B cell (primary cell): Measurements from ENCODE around the gene HS3ST5. TPM values are rescaled to one million over a fixed set of nuclear protein-coding genes. Genes with fewer than 3 reads are reported as not detected.

Source experiments
- ATAC-seq: fragments of 200-7000 bp; cut with Tn5 transposase; one replicate; pipeline ENCODE4 v1.10.0; 2021; ENCODE audit warnings: low read depth, mild to moderate bottlenecking, moderate number of reproducible peaks, moderate library complexity
- CTCF ChIA-PET: fragments of 350-600 bp; sonication (Branson Sonifier 250); formaldehyde crosslinking; loops from one replicate; lab custom pipeline; 2021; ENCODE audit warnings: antibody characterized with exemption, inconsistent platforms; lab: Charles Lee
- POLR2A ChIA-PET: fragments of 350-600 bp; sonication (Branson Sonifier 250); formaldehyde crosslinking; loops from one replicate; lab custom pipeline; 2021; ENCODE audit warnings: antibody characterized with exemption; lab: Charles Lee
- DNase-seq: peaks from one replicate; pipeline ENCODE4 v3.0.0; 2013
- H2AFZ ChIP-seq: 2 replicates; pipeline ENCODE4 v1.6.1; 2012; ENCODE audit warnings: mild to moderate bottlenecking, low read depth, low read length; ENCODE audit not compliant: insufficient read depth, poor library complexity, severe bottlenecking
- H3K27ac ChIP-seq, 2 donors: 1 replicate in 1 of 2; 2 replicates in 1 of 2; pipeline ENCODE4 v1.5.1; 2012 to 2013; ENCODE audit warnings: low read length in 2 of 2, mild to moderate bottlenecking in 2 of 2, moderate library complexity in 1 of 2
- H3K27me3 ChIP-seq, 4 experiments: fragments of 200-600 bp in 1 of 4; sonication (generic) in 1 of 4; replicated peaks in 1 of 4; 1 replicate in 2 of 4; 2 replicates in 2 of 4; pipeline versions ENCODE4 v1.6.1 to v1.7.0; 2013 to 2016; ENCODE audit warnings: low read length in 3 of 4, mild to moderate bottlenecking in 2 of 4, mixed read lengths in 1 of 4, moderate library complexity in 1 of 4; ENCODE audit not compliant: insufficient read depth in 4 of 4, control insufficient read depth in 3 of 4; ENCODE audit errors: control extremely low read depth in 1 of 4
- H3K36me3 ChIP-seq, 2 experiments: replicated peaks in 1 of 2; 1 replicate in 1 of 2; 2 replicates in 1 of 2; pipeline versions ENCODE4 v1.6.1 to v1.7.1; 2013; ENCODE audit warnings: low read length in 1 of 2; ENCODE audit not compliant: insufficient read depth in 2 of 2, control insufficient read depth in 1 of 2; ENCODE audit errors: control extremely low read depth in 1 of 2, extremely low read depth in 1 of 2
- H3K4me1 ChIP-seq, 2 donors: fragments of 200-600 bp in 1 of 2; sonication (generic) in 1 of 2; 1 replicate in 1 of 2; 2 replicates in 1 of 2; pipeline versions ENCODE4 v1.5.1 to v1.6.1; 2013 to 2017; ENCODE audit warnings: low read length in 2 of 2; ENCODE audit not compliant: control insufficient read depth in 2 of 2, insufficient read depth in 2 of 2
- H3K4me2 ChIP-seq: replicated peaks from 2 replicates; pipeline ENCODE3; 2012; ENCODE audit warnings: mild to moderate bottlenecking, low read depth, low read length; ENCODE audit not compliant: poor library complexity, severe bottlenecking
- H3K4me3 ChIP-seq, 5 experiments: fragments of 200-600 bp in 1 of 5; sonication (generic) in 1 of 5; 1 replicate in 3 of 5; 2 replicates in 2 of 5; pipeline versions ENCODE4 v1.5.1 to v1.7.0; 2011 to 2016; ENCODE audit warnings: low read length in 4 of 5, mild to moderate bottlenecking in 4 of 5, low read depth in 2 of 5, control low read depth in 1 of 5, moderate library complexity in 1 of 5; ENCODE audit not compliant: insufficient read depth in 1 of 5; ENCODE audit errors: control extremely low read depth in 1 of 5, extremely low read depth in 1 of 5
- H3K79me2 ChIP-seq: fragments of 200-600 bp; sonication (generic); one replicate; pipeline ENCODE4 v1.6.0; 2016; ENCODE audit warnings: low read length; ENCODE audit not compliant: control insufficient read depth, insufficient read depth
- H3K9ac ChIP-seq: fragments of 200-600 bp; sonication (generic); 2 replicates; pipeline ENCODE4 v1.6.1; 2017; ENCODE audit warnings: mild to moderate bottlenecking, low read length, moderate library complexity
- H3K9me3 ChIP-seq, 3 donors: one replicate each; pipeline versions ENCODE4 v1.6.1 to v1.7.1; 2013; ENCODE audit warnings: low read length in 2 of 3; ENCODE audit not compliant: control insufficient read depth in 2 of 3, insufficient read depth in 1 of 3; ENCODE audit errors: control extremely low read depth in 1 of 3
- H4K20me1 ChIP-seq: 2 replicates; pipeline ENCODE4 v1.6.0; 2012; ENCODE audit warnings: mild to moderate bottlenecking, low read length; ENCODE audit not compliant: insufficient read depth, control insufficient read depth, poor library complexity, severe bottlenecking
- H3K27ac Mint-ChIP-seq: one replicate; pipeline ENCODE4 v1.8.0; 2021; ENCODE audit warnings: mixed read lengths
- H3K27me3 Mint-ChIP-seq: one replicate; pipeline ENCODE4 v1.8.0; 2021; ENCODE audit warnings: mixed read lengths
- H3K4me1 Mint-ChIP-seq: one replicate; pipeline ENCODE4 v1.8.0; 2021; ENCODE audit warnings: mixed read lengths
- H3K4me3 Mint-ChIP-seq: one replicate; pipeline ENCODE4 v1.8.0; 2021; ENCODE audit warnings: mixed read lengths
- H3K9me3 Mint-ChIP-seq: one replicate; pipeline ENCODE4 v1.8.0; 2022; ENCODE audit warnings: mixed read lengths; ENCODE audit not compliant: insufficient read depth
- CTCF ChIP-seq: fragments of 200-600 bp; IDR thresholded peaks from one replicate; pipeline ENCODE4 v1.8.0; 2022; ENCODE audit warnings: antibody characterized with exemption, mild to moderate bottlenecking
- EZH2 ChIP-seq: IDR thresholded peaks from 2 replicates; pipeline ENCODE4 v1.6.1; 2012; ENCODE audit warnings: borderline replicate concordance, low read depth, mild to moderate bottlenecking, moderate library complexity, low read length; ENCODE audit not compliant: insufficient read depth, poor library complexity, severe bottlenecking
- WGBS: methylation state at CpG from one replicate; pipeline ENCODE4 v1.1.5; 2013; ENCODE audit warnings: missing lambda C conversion rate; ENCODE audit not compliant: insufficient coverage; 5-methylcytosine and 5-hydroxymethylcytosine counted together
- intact Hi-C: fragments of 100-400 bp; cut with micrococcal nuclease; formaldehyde crosslinking; loops from one replicate; pipeline ENCODE4 v1.10.0; 2022
- polyA plus RNA-seq: library from polyadenylated mRNA; depleted of rRNA; stranded (reverse); fragments of >200 nt; gene quantifications from 2 replicates; pipeline ENCODE4 v1.2.3, GENCODE V29; 2012
- total RNA-seq, 2 donors: library from RNA; stranded (reverse); fragments of 120-200 nt in 1 of 2; gene quantifications; 1 replicate in 1 of 2; 2 replicates in 1 of 2; pipeline versions ENCODE4 v1.2.3 to v1.2.4, GENCODE V29; 2013 to 2022

HS3ST5 gene
- total and polyA plus RNA-seq, 2 donors (not counting 1 experiment from before 2014, with no cell fraction given): not detected

DNA sequence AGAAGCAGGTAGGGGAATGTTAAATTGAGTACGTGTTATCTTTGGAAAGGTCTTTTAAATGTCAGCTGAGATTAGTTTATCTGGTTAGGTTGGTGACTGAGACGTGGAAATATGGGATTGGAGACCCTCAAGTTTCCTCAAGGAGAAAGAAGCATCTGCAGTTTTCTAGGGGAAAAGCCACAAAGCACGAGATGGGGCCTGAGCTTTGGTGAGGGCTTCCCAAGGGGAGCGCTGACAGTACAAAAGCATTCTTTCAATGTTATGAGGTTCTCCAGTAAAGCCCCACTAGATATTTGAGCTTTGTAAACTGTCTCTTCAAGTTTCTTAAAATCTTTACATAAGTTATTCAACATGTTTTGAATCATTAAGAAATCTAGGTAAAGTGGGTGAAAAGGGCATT lies 19.6 kb upstream of the HS3ST5 start:
- Histone ChIP-seq H3K36me3 (no peaks in the 10 kb centered on the region), H3K4me2 (no peak overlapping the region), H3K79me2 (no peaks in the 10 kb centered on the region), H3K4me1 (no peaks in the 10 kb centered on the region), H3K9ac (no peak overlapping the region), H3K9me3 (no peaks in the 10 kb centered on the region), H3K27me3 (no peaks in the 10 kb centered on the region), H4K20me1 (no peaks in the 10 kb centered on the region), H2AFZ (no peak overlapping the region), H3K4me3 (no peak overlapping the region), H3K27ac (no peak overlapping the region)
- intact Hi-C loops: no loop called here
- DNase-seq (no peak), ATAC-seq (no peak)
- ChIA-PET POLR2A (no interaction called here), CTCF (no interaction called here)
- Mint-ChIP-seq H3K27me3 (no peaks in the 10 kb centered on the region), H3K27ac (no peak overlapping the region), H3K4me3 (no peak overlapping the region), H3K9me3 (no peaks in the 10 kb centered on the region), H3K4me1 (no peaks in the 10 kb centered on the region)
- TF ChIP-seq EZH2 (no peak), CTCF (no peak)
- WGBS: 88% methylated on average over 2 of the region's 4 CpGs

DNA sequence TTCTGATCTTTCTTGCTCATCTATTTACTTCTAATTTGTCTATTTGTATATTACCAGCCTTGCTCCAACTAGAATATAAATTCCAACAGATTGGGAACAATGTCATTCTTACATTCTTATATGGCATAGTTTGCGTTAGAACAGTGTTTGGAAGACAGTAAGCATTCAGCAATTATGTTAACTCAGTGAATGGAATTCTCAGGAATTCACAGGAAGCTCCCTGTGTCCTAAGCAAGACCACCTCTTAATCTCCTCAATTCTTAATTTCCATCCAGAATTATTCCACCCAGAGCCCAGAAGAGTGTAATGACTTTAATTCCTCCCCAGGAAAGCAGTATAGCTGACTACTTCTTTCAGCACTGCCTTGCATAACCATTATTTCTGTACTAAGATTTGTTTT lies 18.2 kb upstream of the HS3ST5 start:
- Histone ChIP-seq H3K4me1 (no peaks in the 10 kb centered on the region), H4K20me1 (no peaks in the 10 kb centered on the region), H3K9ac (no peak overlapping the region), H3K79me2 (no peaks in the 10 kb centered on the region), H3K4me2 (no peak overlapping the region), H3K27me3 (no peaks in the 10 kb centered on the region), H3K9me3 (no peaks in the 10 kb centered on the region), H3K36me3 (no peaks in the 10 kb centered on the region), H3K27ac (no peak overlapping the region), H3K4me3 (no peak overlapping the region), H2AFZ (no peak overlapping the region)
- no peaks in the 10 kb centered on the region for H3K27me3 Mint-ChIP-seq
- DNase-seq (no peak), ATAC-seq (no peak)
- 100% methylated on average over 1 of the region's 1 CpG for WGBS
- no peaks in the 10 kb centered on the region for H3K4me1 Mint-ChIP-seq
- ChIA-PET POLR2A (no interaction called here), CTCF (no interaction called here)
- H3K9me3 Mint-ChIP-seq: no peaks in the 10 kb centered on the region
- TF ChIP-seq CTCF: no peak
- no peak for TF ChIP-seq EZH2
- H3K27ac Mint-ChIP-seq: no peak overlapping the region
- intact Hi-C loops: no loop called here
- no peak overlapping the region for H3K4me3 Mint-ChIP-seq
